ENCODE results near the gene GABPB1.

The GABPB1 gene

DNA sequence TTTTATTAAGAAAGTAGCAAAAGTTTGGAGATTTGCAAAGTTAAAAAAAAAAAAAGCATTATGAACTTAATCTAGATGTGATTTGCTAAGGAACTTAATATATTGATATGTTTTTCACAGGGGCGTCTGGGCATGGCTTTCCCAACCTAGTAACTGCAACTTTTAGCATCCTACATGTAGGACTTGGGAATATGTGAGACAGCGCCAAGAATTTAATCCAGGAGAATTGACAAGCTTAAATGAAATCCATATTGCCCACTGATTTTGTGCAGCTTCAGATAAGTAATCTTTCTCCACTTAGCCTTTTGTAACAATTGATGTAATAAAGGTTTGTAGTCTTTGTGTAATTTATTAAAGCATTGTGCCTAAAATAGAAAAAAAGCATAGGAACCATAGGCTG, 982 bp upstream of the GABPB1 start:
- peak overlapping the region in 1 of 2 donors; percentile 98 for H3K27ac ChIP-seq
- no peak for DNase-seq (ENCODE audit: low spot score)
- peak overlapping the region; percentile 76 for H3K4me3 ChIP-seq
- TF ChIP-seq, protein P1, sequence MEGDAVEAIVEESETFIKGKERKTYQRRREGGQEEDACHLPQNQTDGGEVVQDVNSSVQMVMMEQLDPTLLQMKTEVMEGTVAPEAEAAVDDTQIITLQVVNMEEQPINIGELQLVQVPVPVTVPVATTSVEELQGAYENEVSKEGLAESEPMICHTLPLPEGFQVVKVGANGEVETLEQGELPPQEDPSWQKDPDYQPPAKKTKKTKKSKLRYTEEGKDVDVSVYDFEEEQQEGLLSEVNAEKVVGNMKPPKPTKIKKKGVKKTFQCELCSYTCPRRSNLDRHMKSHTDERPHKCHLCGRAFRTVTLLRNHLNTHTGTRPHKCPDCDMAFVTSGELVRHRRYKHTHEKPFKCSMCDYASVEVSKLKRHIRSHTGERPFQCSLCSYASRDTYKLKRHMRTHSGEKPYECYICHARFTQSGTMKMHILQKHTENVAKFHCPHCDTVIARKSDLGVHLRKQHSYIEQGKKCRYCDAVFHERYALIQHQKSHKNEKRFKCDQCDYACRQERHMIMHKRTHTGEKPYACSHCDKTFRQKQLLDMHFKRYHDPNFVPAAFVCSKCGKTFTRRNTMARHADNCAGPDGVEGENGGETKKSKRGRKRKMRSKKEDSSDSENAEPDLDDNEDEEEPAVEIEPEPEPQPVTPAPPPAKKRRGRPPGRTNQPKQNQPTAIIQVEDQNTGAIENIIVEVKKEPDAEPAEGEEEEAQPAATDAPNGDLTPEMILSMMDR (IDR thresholded peaks at IDR 0.05) = no peak

DNA sequence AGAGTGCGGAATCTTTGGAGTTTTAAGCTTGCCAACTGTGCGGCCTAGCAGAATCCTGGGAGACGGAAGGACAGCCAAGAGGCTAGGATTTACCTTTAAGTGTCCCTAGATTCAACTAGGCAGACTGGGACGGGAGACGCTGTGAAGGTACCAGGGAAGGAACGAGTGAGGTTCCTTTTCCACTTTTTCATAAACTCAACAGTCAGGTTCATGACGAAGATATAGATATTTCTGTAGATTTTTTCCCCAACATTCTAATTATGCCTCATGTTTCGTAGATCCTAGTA, 564 bp upstream of the GABPB1 start:
- no peak for DNase-seq (ENCODE audit: low spot score)
- TF ChIP-seq, protein P1 (IDR thresholded peaks at IDR 0.05) = no peak
- Histone ChIP-seq H3K27ac (peak overlapping the region; percentile 95 to 98), H3K4me3 (peak overlapping the region; percentile 76)

DNA sequence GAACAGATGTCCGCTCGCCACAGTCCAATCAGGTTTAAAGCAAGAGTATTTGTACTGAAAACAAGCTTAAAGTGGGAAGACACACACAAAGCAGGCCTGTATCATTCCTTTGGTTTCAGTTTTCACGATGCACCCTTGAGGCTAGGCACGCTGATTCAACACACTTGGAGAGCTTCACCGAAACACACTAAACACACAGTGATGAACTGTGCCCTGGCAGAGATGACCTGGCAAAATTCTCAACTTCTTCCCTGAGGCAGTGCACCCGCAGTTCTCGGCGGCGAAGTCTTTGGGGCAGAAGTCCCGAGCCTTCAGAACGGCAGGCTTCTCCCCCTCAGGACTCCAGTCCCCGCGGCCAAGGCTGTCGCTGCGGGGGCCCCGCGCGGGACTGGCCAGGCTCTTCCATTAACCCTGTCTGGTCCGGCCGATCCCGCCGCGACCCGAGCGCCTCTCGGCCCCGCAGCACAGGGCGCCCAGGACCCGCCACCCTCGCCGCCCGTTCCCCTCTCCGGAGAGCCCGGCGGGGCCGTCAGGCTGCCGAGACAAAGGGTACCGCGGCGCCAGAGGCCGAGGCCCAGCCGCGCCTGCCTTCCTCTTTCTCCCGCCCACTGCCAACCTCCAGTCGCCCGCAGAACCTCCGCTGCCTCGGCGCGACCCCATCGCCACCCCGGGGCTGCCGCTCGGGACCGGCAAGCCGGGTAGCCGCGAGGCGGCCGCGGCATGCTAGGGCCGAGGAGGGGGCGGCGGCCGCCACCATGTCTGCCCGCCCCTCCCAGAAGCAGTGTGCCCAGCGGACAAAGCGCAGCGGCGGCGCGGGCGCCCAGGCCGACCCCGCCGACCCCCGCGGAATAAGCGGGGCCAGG, 792 bp downstream of the GABPB1 start:
- DNase-seq (ENCODE audit: low spot score) = peak; percentile 79
- Histone ChIP-seq H3K27ac (peak overlapping the region; percentile 95 to 98), H3K4me3 (peak overlapping the region; percentile 76)
- TF ChIP-seq, protein P1 (IDR thresholded peaks at IDR 0.05) = no peak

DNA sequence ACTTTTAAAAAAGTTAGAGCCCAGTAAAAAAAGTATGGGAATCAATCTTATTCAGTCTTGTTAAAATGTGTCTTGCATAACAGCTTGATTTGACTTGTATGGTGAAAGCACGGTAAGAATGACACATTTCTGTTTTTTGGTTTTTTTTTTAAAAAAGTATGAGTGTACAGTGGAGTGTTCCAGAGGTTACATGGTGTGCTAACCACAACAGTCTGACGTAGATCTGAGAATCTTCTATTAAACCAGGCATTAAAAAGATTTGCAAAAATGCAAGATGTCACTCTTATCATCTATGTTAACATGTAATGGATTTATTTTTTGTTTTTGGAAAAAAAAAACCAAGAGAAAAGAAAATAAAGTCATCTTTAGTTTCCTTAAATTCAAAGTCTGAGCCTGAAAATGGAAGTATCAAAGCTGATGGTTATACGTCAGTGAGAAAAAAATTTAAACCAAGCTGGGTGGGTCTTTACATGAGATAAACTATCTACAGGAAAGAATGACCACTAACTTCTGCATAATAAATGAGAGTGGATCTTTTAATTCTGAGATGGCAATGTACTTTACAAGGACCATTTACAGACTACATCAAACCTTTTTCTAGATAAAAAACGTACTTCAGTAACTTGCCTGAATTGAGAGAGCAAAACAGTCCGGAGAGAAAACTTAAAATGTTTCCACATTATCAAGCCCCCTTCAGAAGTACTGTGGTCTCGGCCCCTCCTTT, 1.6 kb downstream of the GABPB1 start:
- TF ChIP-seq, protein P1 (IDR thresholded peaks at IDR 0.05) = no peak
- peak overlapping the region; percentile 95 to 98 for H3K27ac ChIP-seq
- H3K4me3 ChIP-seq = peak overlapping the region; percentile 76
- no peak for DNase-seq (ENCODE audit: low spot score)

DNA sequence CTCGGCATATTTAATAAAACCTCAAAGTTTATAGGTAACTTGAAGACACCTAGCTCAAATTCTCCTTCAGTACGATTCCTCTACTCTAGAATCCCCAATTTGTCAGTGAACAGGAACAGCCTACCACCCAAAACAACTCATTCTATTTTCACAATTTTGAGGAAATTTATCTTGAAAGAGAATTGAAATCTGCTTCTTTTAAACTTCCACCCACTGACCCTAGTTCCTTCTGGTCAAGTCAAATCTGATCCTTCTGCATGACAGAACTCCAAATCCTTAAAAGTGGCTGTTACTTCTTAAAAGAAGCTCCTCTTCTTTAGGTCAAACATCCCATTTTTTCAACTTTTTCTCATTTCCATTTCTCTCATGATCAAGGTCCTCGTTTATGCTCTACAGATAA, 4.4 kb downstream of the GABPB1 start:
- Histone ChIP-seq H3K27ac (peak overlapping the region in 1 of 2 donors; percentile 20), H3K4me3 (peak overlapping the region; percentile 44)
- TF ChIP-seq, protein P1 (IDR thresholded peaks at IDR 0.05) = no peak
- DNase-seq (ENCODE audit: low spot score) = no peak

DNA sequence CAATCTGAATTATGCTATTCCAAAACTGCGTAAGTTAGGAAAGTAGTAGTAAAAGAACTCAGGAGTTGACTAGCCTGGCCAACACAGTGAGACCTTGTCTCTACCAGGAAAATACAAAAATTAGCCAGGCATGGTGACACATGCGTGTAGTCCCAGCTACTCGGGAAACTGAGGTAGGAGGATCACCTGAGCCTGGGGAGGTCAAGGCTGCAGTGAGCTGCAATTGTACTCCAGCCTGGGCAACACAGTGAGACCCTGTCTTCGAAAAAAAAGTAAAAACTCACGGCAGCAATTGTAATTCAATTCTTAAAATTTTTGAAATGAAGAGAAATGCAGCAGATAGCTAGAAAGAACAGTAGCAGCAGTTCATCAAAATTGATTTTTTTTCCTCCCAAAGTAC, 9.7 kb downstream of the GABPB1 start:
- DNase-seq (ENCODE audit: low spot score) = no peak
- no peak overlapping the region for H3K4me3 ChIP-seq
- H3K27ac ChIP-seq = no peak overlapping the region
- TF ChIP-seq, protein P1 (IDR thresholded peaks at IDR 0.05) = no peak
